ENCODE results near the gene KCNJ2.

The KCNJ2 gene

GRCh38 chr17:70168977-70169708 is at the start of gene KCNJ2:
TSS of gene KCNJ2 (plus strand) at chr17:70169532. CDS start at chr17:70175040, 5,508 bp downstream.
- Histone ChIP-seq H3K36me3 (ENCODE audit: control insufficient read depth, insufficient read depth, low read length) (peaks cover 15% of the 10 kb centered on the region), H3K4me3 (ENCODE audit: low read depth, low read length) (peak within 1 kb of the TSS; percentile 99), H3K4me1 (peaks cover 18% of the 10 kb centered on the region), H3K4me2 (ENCODE audit: low read length) (peak within 1 kb of the TSS; percentile 93), H2AFZ (peak within 1 kb of the TSS; percentile 50), H3K27ac (peak within 1 kb of the TSS; percentile 99), H3K27me3 (ENCODE audit: control insufficient read depth, insufficient read depth, low read length) (no peaks in the 10 kb centered on the region), H3K9ac (peak within 1 kb of the TSS; percentile 99), H3K79me2 (peaks cover 72% of the 10 kb centered on the region), H3K9me3 (ENCODE audit: control insufficient read depth, low read length) (no peaks in the 10 kb centered on the region)
- TF ChIP-seq, protein P1, sequence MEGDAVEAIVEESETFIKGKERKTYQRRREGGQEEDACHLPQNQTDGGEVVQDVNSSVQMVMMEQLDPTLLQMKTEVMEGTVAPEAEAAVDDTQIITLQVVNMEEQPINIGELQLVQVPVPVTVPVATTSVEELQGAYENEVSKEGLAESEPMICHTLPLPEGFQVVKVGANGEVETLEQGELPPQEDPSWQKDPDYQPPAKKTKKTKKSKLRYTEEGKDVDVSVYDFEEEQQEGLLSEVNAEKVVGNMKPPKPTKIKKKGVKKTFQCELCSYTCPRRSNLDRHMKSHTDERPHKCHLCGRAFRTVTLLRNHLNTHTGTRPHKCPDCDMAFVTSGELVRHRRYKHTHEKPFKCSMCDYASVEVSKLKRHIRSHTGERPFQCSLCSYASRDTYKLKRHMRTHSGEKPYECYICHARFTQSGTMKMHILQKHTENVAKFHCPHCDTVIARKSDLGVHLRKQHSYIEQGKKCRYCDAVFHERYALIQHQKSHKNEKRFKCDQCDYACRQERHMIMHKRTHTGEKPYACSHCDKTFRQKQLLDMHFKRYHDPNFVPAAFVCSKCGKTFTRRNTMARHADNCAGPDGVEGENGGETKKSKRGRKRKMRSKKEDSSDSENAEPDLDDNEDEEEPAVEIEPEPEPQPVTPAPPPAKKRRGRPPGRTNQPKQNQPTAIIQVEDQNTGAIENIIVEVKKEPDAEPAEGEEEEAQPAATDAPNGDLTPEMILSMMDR (IDR thresholded peaks at IDR 0.05) = no peak

DNA sequence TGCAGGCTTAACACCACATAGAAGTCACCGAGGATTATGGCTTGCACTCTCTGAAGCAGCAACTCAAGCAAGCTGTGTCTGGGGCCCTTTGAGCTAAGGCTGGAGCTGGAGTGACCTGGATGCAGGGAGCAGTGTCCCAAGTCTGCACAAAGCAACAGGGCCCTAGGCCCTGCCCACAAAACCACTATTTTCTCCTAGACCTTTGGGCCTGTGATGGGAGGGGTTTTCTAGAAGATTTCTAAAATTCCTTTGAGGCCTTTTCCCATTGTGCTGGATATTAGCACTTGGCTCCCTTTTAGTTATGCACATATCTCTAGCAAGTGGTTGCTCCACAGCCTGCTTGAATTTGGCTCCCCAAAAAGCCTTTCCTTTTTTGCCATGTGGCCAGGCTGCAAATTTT is 49.8 kb upstream of the KCNJ2 start:
- Histone ChIP-seq H3K27ac (peak overlapping the region; percentile 84), H3K4me3 (ENCODE audit: low read depth, low read length) (no peak overlapping the region), H3K27me3 (ENCODE audit: control insufficient read depth, insufficient read depth, low read length) (no peaks in the 10 kb centered on the region), H3K79me2 (peaks cover 24% of the 10 kb centered on the region), H3K9ac (no peak overlapping the region), H3K4me2 (ENCODE audit: low read length) (no peak overlapping the region), H3K4me1 (peaks cover 36% of the 10 kb centered on the region), H2AFZ (no peak overlapping the region), H3K36me3 (ENCODE audit: control insufficient read depth, insufficient read depth, low read length) (no peaks in the 10 kb centered on the region), H3K9me3 (ENCODE audit: control insufficient read depth, low read length) (no peaks in the 10 kb centered on the region)
- TF ChIP-seq, protein P1 (IDR thresholded peaks at IDR 0.05) = no peak

DNA sequence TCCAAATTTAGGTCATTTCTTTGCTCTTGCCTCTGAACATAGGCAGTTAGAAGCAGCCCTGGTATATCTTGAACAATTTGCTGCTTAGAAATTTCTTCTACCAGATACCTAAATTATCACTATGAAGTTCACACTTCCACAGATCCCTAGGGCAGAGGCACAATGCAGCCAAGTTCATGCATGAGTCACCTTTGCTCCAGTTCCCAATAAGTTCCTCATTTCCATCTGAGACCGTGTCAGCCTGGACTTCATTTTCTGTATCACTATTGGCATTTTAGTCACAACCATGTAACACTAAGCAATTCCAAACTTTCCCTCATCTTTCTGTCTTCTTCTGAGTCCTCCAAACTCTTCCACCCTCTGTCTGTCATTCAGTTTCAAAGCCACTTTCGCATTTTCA is 49.3 kb upstream of the KCNJ2 start:
- TF ChIP-seq, protein P1 (IDR thresholded peaks at IDR 0.05) = no peak
- H3K27ac ChIP-seq = peak overlapping the region; percentile 84
- H3K36me3 ChIP-seq (ENCODE audit: control insufficient read depth, insufficient read depth, low read length) = no peaks in the 10 kb centered on the region
- peaks cover 24% of the 10 kb centered on the region for H3K79me2 ChIP-seq
- H3K4me3 ChIP-seq (ENCODE audit: low read depth, low read length) = no peak overlapping the region
- no peaks in the 10 kb centered on the region for H3K9me3 ChIP-seq (ENCODE audit: control insufficient read depth, low read length)
- H2AFZ ChIP-seq = no peak overlapping the region
- peaks cover 33% of the 10 kb centered on the region for H3K4me1 ChIP-seq
- H3K4me2 ChIP-seq (ENCODE audit: low read length) = no peak overlapping the region
- H3K27me3 ChIP-seq (ENCODE audit: control insufficient read depth, insufficient read depth, low read length) = no peaks in the 10 kb centered on the region
- no peak overlapping the region for H3K9ac ChIP-seq

DNA sequence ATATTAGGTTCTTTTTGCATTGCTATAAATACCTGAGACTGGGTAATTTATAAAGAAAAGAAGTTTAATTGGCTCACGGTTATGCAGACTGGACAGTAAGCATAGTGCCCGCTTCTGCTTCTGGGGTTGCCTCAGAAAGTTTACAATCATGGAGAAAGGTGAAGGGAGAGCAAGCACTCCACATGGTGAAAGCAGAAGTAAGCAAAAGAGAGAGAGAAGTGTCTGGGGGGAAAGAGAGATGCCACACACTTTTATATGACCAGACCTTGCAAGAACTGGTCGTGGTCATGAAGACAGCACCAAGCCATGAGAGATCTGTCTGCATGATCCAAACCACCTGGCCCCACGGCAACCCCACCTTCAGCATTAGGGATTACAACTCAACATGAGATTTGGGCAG is 48.9 kb upstream of the KCNJ2 start:
- TF ChIP-seq, protein P1 (IDR thresholded peaks at IDR 0.05) = no peak
- Histone ChIP-seq H3K4me2 (ENCODE audit: low read length) (no peak overlapping the region), H3K4me1 (peaks cover 33% of the 10 kb centered on the region), H3K9ac (no peak overlapping the region), H3K27me3 (ENCODE audit: control insufficient read depth, insufficient read depth, low read length) (no peaks in the 10 kb centered on the region), H3K9me3 (ENCODE audit: control insufficient read depth, low read length) (no peaks in the 10 kb centered on the region), H3K4me3 (ENCODE audit: low read depth, low read length) (no peak overlapping the region), H2AFZ (no peak overlapping the region), H3K79me2 (peaks cover 22% of the 10 kb centered on the region), H3K36me3 (ENCODE audit: control insufficient read depth, insufficient read depth, low read length) (no peaks in the 10 kb centered on the region), H3K27ac (peak overlapping the region; percentile 84)

- H2AFZ ChIP-seq = no peak overlapping the region
These were observed 48.2 kb upstream of the KCNJ2 start for GRCh38 chr17:70121126-70121525.

More at GRCh38 chr17:70121126-70121525, 48.2 kb upstream of the KCNJ2 start:
- H3K79me2 ChIP-seq = peaks cover 22% of the 10 kb centered on the region
- no peak overlapping the region for H3K4me2 ChIP-seq (ENCODE audit: low read length)
- H3K36me3 ChIP-seq (ENCODE audit: control insufficient read depth, insufficient read depth, low read length) = no peaks in the 10 kb centered on the region
- H3K4me3 ChIP-seq (ENCODE audit: low read depth, low read length) = no peak overlapping the region
- H3K27me3 ChIP-seq (ENCODE audit: control insufficient read depth, insufficient read depth, low read length) = no peaks in the 10 kb centered on the region
- peaks cover 37% of the 10 kb centered on the region for H3K4me1 ChIP-seq
- no peak overlapping the region for H3K9ac ChIP-seq
- peak overlapping the region; percentile 84 for H3K27ac ChIP-seq
- TF ChIP-seq, protein P1 (IDR thresholded peaks at IDR 0.05) = no peak
- H3K9me3 ChIP-seq (ENCODE audit: control insufficient read depth, low read length) = no peaks in the 10 kb centered on the region
